Endothelial cell of umbilical vein (primary cell): Measurements from ENCODE around the gene ZDHHC14. TPM values are rescaled to one million over a fixed set of nuclear protein-coding genes. Genes with fewer than 3 reads are reported as not detected.

Experiments used
- BruUV-seq: library from RNA; stranded (reverse); fragments of 400-500 nt; replicated peaks from 2 replicates; lab custom pipeline; 2021; lab: Mats Ljungman, UMichigan
- CTCF ChIA-PET: fragments of 300-600, 350-600 bp; sonication (Branson Sonifier 250); formaldehyde crosslinking; loops from one replicate; lab custom pipeline; 2021; ENCODE audit warnings: antibody characterized with exemption, inconsistent platforms; lab: Charles Lee
- POLR2A ChIA-PET: fragments of 300-600, 350-600 bp; sonication (Branson Sonifier 250); formaldehyde crosslinking; loops from one replicate; lab custom pipeline; 2021; ENCODE audit warnings: antibody characterized with exemption, inconsistent platforms; lab: Charles Lee
- DNase-seq: peaks from one replicate; pipeline ENCODE4 v3.0.0-alpha.2; 2011; ENCODE audit warnings: low read depth, low spot score
- FAIRE-seq: peaks from 2 replicates; lab custom pipeline; 2011; peaks lifted over from hg19 to GRCh38; lab: Jason Lieb, UNC
- H2AFZ ChIP-seq: 2 replicates; pipeline ENCODE4 v1.6.0; 2012; ENCODE audit warnings: low read depth, low read length, control low read depth, inconsistent platforms
- H3K27ac ChIP-seq: 2 replicates; pipeline ENCODE4 v1.5.1; 2011; ENCODE audit warnings: low read depth, mild to moderate bottlenecking, control low read depth, low read length, moderate library complexity; ENCODE audit not compliant: insufficient read depth
- H3K27me3 ChIP-seq, 2 experiments: 2 replicates each; pipeline versions ENCODE4 v1.6.0 to v1.6.1; 2011; ENCODE audit warnings: low read length in 2 of 2, mixed read lengths in 1 of 2; ENCODE audit not compliant: control insufficient read depth in 2 of 2, insufficient read depth in 2 of 2
- H3K36me3 ChIP-seq, 2 experiments: 2 replicates in 1 of 2; 3 replicates in 1 of 2; pipeline ENCODE4 v1.5.1; 2011; ENCODE audit warnings: low read length in 2 of 2, mild to moderate bottlenecking in 1 of 2, moderate library complexity in 1 of 2; ENCODE audit not compliant: control insufficient read depth in 2 of 2, insufficient read depth in 2 of 2; ENCODE audit errors: extremely low read depth in 1 of 2
- H3K4me1 ChIP-seq: 3 replicates; pipeline ENCODE4 v1.5.1; 2011; ENCODE audit warnings: mild to moderate bottlenecking, low read length; ENCODE audit not compliant: control insufficient read depth, insufficient read depth; ENCODE audit errors: extremely low read depth
- H3K4me2 ChIP-seq: 2 replicates; pipeline ENCODE4 v1.6.1; 2011; ENCODE audit warnings: low read length, control low read depth, mixed read lengths; ENCODE audit not compliant: insufficient read depth
- H3K4me3 ChIP-seq, 3 experiments: fragments of 200-600 bp in 1 of 3; sonication (generic), shearing (Covaris generic) in 1 of 3; replicated peaks in 1 of 3; 2 replicates each; pipeline ENCODE4 v1.5.1; 2011 to 2016; ENCODE audit warnings: control low read depth in 3 of 3, low read length in 3 of 3, mild to moderate bottlenecking in 2 of 3, inconsistent platforms in 1 of 3, low read depth in 1 of 3, moderate library complexity in 1 of 3; ENCODE audit not compliant: insufficient read depth in 1 of 3
- H3K79me2 ChIP-seq: 2 replicates; pipeline ENCODE4 v1.6.0; 2012; ENCODE audit warnings: low read length, inconsistent platforms; ENCODE audit not compliant: control insufficient read depth, insufficient read depth
- H3K9ac ChIP-seq: replicated peaks from 2 replicates; pipeline ENCODE3; 2011; ENCODE audit warnings: low read length, control low read depth; ENCODE audit not compliant: insufficient read depth; ENCODE audit errors: extremely low read depth
- H3K9me1 ChIP-seq: replicated peaks from 3 replicates; pipeline ENCODE4 v1.6.0; 2011; ENCODE audit warnings: mild to moderate bottlenecking, low read length; ENCODE audit not compliant: control insufficient read depth, insufficient read depth; ENCODE audit errors: extremely low read depth
- H3K9me3 ChIP-seq: replicated peaks from 2 replicates; pipeline ENCODE4 v1.5.1; 2012; ENCODE audit warnings: low read length, inconsistent platforms; ENCODE audit not compliant: control insufficient read depth, insufficient read depth
- H4K20me1 ChIP-seq: replicated peaks from 2 replicates; pipeline ENCODE3; 2011; ENCODE audit warnings: mild to moderate bottlenecking, low read length; ENCODE audit not compliant: control insufficient read depth, insufficient read depth; ENCODE audit errors: extremely low read depth
- CTCF ChIP-seq, 2 donors: IDR thresholded peaks; 1 replicate in 1 of 2; 2 replicates in 1 of 2; pipeline ENCODE4 v1.5.1; 2011; ENCODE audit warnings: low read length in 2 of 2, mild to moderate bottlenecking in 2 of 2, moderate library complexity in 2 of 2, control low read depth in 1 of 2, inconsistent platforms in 1 of 2, low read depth in 1 of 2; ENCODE audit not compliant: insufficient read depth in 1 of 2; ENCODE audit errors: extremely low read depth in 1 of 2
- EZH2 ChIP-seq: IDR thresholded peaks from 2 replicates; pipeline ENCODE4 v1.6.1; 2012; ENCODE audit warnings: borderline replicate concordance, low read depth, mild to moderate bottlenecking, moderate library complexity, low read length, inconsistent platforms; ENCODE audit not compliant: severe bottlenecking
- FOS ChIP-seq: IDR thresholded peaks from 2 replicates; pipeline ENCODE4 v1.6.1; 2011; ENCODE audit warnings: mild to moderate bottlenecking, low read length, moderate library complexity, borderline replicate concordance; ENCODE audit not compliant: insufficient read depth
- GATA2 ChIP-seq: IDR thresholded peaks from 2 replicates; pipeline ENCODE4 v1.7.0; 2011; ENCODE audit warnings: low read depth, mild to moderate bottlenecking, moderate library complexity, mixed read lengths, low read length; ENCODE audit not compliant: insufficient read length, insufficient read depth
- JUN ChIP-seq: IDR thresholded peaks from 2 replicates; pipeline ENCODE4 v1.6.1; 2011; ENCODE audit warnings: borderline replicate concordance, low read depth; ENCODE audit not compliant: insufficient read length, insufficient read depth
- MAX ChIP-seq: IDR thresholded peaks from 2 replicates; pipeline ENCODE4 v1.6.1; 2011; ENCODE audit not compliant: insufficient read depth, insufficient read length
- MYC ChIP-seq: IDR thresholded peaks from one replicate; pipeline ENCODE4 v1.6.1; 2011; ENCODE audit warnings: mild to moderate bottlenecking, low read depth, low read length
- POLR2A ChIP-seq: IDR thresholded peaks from 2 replicates; pipeline ENCODE4 v1.6.1; 2012; ENCODE audit warnings: low read depth, mild to moderate bottlenecking, control low read depth, low read length
- POLR2AphosphoS5 ChIP-seq: IDR thresholded peaks from 2 replicates; pipeline ENCODE4 v1.6.1; 2012; ENCODE audit warnings: low read depth, mild to moderate bottlenecking, control low read depth, low read length, moderate library complexity; ENCODE audit not compliant: insufficient read depth
- dilution Hi-C: fragments of 300-500 bp; cut with MboI; formaldehyde crosslinking; loops from one replicate; pipeline ENCODE4 v1.15.0; 2019; ENCODE audit warnings: low sequenced_read_pairs; ENCODE audit not compliant: extremely low pct_ligation_motif_present
- intact Hi-C: fragments of 100-400 bp; cut with micrococcal nuclease; formaldehyde crosslinking; loops from one replicate; pipeline ENCODE4 v1.10.0; 2022
- polyA plus RNA-seq, 4 experiments: library from polyadenylated mRNA; depleted of rRNA in 3 of 4; stranded (reverse) in 3 of 4; unstranded in 1 of 4; fragments of >200 nt; gene quantifications; 2 replicates each; pipeline versions ENCODE4 v1.2.1 to v1.2.3, GENCODE V29; 2011 to 2012; ENCODE audit warnings: missing spikeins in 1 of 4
- total RNA-seq: library from RNA; stranded (reverse); gene quantifications from 2 replicates; pipeline ENCODE4 v1.2.3, GENCODE V29; 2021

The ZDHHC14 gene
- total and polyA plus RNA-seq, 2 donors (not counting 3 experiments of a cell fraction or from before 2014, with no cell fraction given), result 23.0 to 25.6 TPM

GRCh38 chr6:157392927-157393668 is 12.1 kb downstream of the ZDHHC14 start:
- H2AFZ ChIP-seq, result no peak overlapping the region
- DNase-seq, result no peak
- peaks cover 2% of the 10 kb centered on the region for H4K20me1 ChIP-seq
- no peaks in the 10 kb centered on the region for H3K9me1 ChIP-seq
- dilution Hi-C loops, result no loop called here
- no TSS peak for BruUV-seq
- no peak overlapping the region for H3K9ac ChIP-seq
- ChIA-PET POLR2A (no interaction called here), CTCF (interaction anchor here (1.0 to 1.2 kb wide), 3 partner anchors 8 to 78 kb away, joined by 3 read pairs; no protein-coding TSS in a partner anchor)
- H3K4me3 ChIP-seq, result no peak overlapping the region
- H3K27me3 ChIP-seq, result no peaks in the 10 kb centered on the region
- FAIRE-seq, result no peak
- no peaks in the 10 kb centered on the region for H3K36me3 ChIP-seq
- H3K9me3 ChIP-seq, result no peaks in the 10 kb centered on the region
- H3K79me2 ChIP-seq, result peaks cover 2% of the 10 kb centered on the region
- H3K4me2 ChIP-seq, result no peak overlapping the region
- no peak overlapping the region for H3K27ac ChIP-seq
- intact Hi-C loops, result no loop called here
- H3K4me1 ChIP-seq, result no peaks in the 10 kb centered on the region
- no peak for TF ChIP-seq MAX
- no peak for TF ChIP-seq POLR2A
- no peak for TF ChIP-seq EZH2
- TF ChIP-seq FOS, result no peak
- TF ChIP-seq POLR2AphosphoS5, result no peak
- no peak for TF ChIP-seq GATA2

GRCh38 chr6:157393669-157394327 is 12.8 kb downstream of the ZDHHC14 start:
- DNase-seq (no peak), FAIRE-seq (no peak)
- Histone ChIP-seq H3K9me1 (no peaks in the 10 kb centered on the region), H3K9ac (no peak overlapping the region), H3K27me3 (no peaks in the 10 kb centered on the region), H3K4me3 (no peak overlapping the region), H2AFZ (no peak overlapping the region), H3K4me2 (no peak overlapping the region), H3K79me2 (peaks cover 2% of the 10 kb centered on the region), H3K27ac (no peak overlapping the region), H4K20me1 (peaks cover 2% of the 10 kb centered on the region), H3K36me3 (no peaks in the 10 kb centered on the region), H3K9me3 (no peaks in the 10 kb centered on the region), H3K4me1 (no peaks in the 10 kb centered on the region)
- dilution Hi-C loops, result no loop called here
- no TSS peak for BruUV-seq
- CTCF ChIA-PET, result interaction anchor here (1.0 to 1.3 kb wide), 4 partner anchors 9 to 79 kb away, joined by 3 read pairs; no protein-coding TSS in a partner anchor
- TF ChIP-seq POLR2A, result no peak
- no peak for TF ChIP-seq GATA2
- no peak for TF ChIP-seq CTCF (IDR thresholded peaks at IDR 0.05; ENCODE audit: extremely low read depth in 1 of 2, insufficient read depth in 1 of 2, low read depth in 1 of 2, low read length in 2 of 2)
- no peak for TF ChIP-seq FOS
- TF ChIP-seq EZH2, result no peak
- TF ChIP-seq POLR2AphosphoS5, result no peak
- no peak for TF ChIP-seq MAX
- no peak for TF ChIP-seq MYC
- no peak for TF ChIP-seq JUN
- POLR2A ChIA-PET, result no interaction called here
- intact Hi-C loops, result no loop called here
